Measurements from ENCODE around the gene MYLIP.
"Not testable (repeated sequence)": the region's sequence is repeated elsewhere in the genome, so short reads cannot be mapped to it uniquely, and the experiment has no call there.

MYLIP gene

DNA sequence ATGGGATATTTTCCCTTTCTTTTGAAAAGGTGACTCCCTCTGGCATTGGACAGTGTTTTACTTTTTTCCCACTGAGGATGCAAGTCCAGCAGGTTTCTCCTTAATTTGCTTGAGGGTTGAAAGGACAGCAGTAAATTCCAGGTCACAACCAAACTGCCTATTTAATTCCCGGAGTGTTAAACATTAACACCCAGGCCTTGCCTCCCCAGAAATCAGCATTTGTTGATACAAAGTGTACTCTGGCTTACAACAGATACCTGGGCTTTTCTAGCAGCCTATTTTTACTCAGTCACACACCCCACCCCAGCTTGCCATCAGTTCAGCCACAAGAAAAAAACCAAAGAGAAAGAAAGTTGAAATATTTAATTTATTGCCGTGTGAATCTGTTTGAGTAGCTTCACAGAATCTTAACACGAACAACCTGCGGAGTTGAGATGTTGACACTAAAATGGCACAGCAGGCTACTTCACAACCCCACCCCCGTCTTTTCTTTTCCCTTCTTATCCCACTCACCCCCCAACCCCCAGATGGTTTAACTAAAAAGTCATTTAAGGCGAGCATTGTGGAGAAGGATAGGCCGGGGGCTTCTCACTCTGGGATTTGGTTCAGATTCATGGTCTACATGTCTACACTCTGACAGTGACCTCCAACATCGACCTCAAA lies 45.7 kb downstream of the MYLIP start:
- no peak for DNase-seq (ENCODE audit: low read depth)

DNA sequence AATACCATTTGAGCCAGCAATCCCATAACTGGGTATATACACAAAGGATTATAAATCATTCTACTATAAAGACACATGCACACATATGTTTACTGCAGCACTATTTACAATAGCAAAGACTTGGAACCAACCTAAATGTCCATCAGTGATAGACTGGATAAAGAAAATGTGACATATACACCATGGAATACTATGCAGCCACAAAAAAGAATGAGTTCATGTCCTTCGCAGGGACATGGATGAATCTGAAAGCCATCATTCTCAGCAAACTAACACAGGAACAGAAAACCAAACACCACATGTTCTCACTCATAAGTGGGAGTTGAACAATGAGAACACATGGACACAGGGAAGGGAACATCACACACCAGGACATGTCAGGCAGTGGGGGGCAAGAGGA lies 47.7 kb downstream of the MYLIP start:
- not testable (repeated sequence) for DNase-seq (ENCODE audit: low read depth)

DNA sequence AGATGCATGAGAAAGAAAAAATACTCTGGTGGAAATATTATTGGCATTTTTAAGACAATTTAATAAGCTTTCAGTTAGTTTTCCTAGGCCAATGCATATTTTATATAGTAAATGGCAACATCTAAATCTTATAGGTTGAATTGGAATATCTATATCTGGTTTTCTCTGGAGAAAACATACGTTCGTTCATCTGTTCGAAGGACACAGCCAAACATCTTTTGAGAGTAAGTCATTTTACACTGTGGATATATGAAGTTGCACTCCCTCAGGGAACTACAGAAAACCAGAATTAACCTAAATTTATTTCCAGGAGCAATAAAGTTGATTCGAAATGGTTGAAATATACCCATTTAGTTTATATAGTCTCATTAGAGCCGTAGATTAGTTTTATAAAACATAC lies 49.0 kb downstream of the MYLIP start:
- no peak for DNase-seq (ENCODE audit: low read depth)

DNA sequence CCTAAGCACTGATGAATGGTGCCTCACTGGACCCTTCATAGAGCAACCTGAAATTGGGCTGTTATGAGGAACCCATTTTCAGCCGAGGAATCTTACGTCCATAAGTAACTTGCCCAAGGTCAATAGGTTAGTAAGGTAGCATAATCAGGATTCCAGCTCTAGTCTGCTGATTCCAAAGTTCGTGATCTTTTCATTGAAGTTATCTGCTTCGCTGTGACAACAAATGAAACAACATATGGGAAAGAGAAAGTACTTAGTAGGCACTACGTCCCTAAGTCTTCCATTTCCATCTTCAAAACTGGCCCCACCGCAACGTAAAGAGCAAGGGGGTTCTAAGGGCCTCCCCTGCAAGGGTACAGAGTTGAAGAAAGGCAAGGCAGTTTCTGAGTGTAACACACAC lies 49.5 kb downstream of the MYLIP start:
- no peak for DNase-seq (ENCODE audit: low read depth)

DNA sequence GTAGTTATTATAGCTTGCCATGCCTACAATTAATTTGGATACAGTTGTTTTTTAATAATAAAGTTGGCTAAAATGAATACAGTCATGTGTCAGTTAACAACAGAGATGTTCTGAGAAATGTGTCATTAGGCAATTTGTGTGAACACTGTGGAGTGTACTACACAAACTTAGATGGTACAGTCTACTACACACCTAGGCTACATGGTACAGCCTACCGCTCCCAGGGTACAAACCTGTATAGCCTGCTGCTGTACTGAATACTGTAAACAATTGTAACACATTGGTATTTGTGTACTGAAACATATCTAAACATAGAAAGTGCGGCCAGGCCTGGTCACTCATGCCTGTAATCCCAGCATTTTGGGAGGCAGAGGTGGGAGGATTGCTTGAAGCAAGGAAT lies 50.2 kb downstream of the MYLIP start:
- no peak for DNase-seq (ENCODE audit: low read depth)

DNA sequence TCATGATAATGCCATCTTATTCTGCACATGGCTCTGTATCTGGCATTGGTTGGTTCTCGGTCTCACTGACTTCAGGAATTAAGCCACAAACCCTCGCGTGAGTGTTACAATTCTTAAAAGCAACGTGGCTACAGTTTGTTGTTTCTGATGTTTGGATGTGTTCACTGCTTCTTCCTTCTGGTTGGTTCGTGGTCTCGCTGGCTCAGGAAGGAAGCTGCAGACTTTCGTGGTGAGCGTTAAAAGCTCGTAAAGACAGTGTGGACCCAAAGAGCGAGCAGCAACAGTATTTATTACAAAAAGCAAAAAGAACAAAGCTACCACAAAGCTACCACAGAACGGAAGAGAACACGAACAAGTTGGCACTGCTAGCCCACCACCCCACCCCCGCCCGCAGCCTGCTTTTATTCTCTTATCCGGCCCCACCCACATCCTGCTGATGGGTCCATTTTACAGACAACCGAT lies 51.1 kb downstream of the MYLIP start:
- peak; percentile 19 for DNase-seq (ENCODE audit: low read depth)

DNA sequence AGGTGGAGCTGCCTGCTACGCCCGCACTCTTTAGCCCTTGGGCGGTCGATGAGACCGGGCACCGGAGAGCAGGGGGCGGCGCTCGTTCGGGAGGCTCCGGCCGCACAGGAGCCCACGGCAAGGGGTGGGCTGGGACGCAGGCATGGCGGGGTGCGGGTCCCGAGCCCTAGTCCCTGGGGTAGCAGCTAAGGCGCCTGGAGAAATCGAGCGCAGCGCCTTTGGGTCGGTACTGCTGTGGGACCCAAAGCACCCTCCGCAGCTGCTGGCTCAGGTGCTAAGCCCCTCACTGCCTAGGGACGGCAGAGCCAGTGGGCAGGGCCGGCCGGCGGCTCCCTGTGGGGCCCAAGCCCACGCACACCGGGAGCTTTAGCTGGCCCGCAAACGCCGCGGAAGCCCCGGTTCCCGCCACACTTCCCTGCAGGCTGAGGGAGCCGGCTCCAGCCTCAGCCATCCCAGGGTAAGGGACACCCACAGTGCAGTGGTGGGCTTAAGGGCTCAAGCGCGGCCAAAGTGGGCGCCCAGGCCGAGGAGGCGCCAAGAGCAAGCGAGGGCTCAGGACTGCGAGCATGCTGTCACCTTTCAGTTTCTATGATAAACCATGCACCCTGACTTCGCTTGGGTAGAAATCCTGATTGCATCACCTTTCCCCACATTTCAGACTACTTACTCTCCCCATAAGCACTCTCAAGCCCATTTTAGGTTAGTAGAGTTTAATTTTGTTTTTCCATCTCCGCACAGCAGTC lies 52.0 kb downstream of the MYLIP start:
- DNase-seq (ENCODE audit: low read depth) = no peak

DNA sequence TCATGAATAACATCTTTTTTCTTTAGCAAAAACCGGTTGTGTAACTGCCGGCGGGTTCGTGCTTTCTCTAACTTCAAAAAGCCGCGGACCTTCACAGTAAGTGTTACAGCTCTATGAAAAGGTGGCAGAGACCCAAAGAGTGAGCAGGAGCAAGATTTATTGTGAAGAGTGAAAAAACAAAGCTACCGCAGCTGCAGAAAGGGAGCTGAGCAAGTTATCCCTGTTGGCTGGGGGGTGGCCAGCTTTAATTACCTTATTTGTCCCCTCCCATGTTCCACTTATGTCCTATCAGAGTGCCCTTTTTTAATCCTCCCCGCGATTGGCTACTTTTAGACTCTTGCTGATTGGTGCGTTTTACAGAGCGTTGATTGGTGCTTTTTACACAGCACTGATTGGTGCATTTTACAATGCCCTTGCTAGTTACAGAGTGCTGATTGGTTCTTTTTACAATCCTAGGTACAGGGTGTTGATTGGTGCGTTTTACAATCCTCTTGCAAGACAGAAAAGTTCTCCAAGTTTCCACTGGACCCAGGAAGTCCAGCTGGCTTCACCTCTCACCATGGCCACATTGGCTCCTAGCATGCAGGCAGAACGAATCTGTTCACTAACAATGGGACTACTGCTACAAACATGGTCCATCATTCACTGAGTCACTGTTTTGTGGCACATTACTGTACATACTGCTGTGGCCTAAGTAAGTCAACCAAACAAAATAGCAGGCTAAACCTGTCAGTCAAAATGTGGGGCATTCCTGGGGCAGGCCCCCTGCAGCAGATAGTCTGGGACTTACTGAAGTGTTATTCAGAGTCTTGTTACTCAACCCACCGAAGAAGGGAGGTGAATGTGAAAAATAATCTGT lies 52.8 kb downstream of the MYLIP start:
- DNase-seq (ENCODE audit: low read depth) = no peak

DNA sequence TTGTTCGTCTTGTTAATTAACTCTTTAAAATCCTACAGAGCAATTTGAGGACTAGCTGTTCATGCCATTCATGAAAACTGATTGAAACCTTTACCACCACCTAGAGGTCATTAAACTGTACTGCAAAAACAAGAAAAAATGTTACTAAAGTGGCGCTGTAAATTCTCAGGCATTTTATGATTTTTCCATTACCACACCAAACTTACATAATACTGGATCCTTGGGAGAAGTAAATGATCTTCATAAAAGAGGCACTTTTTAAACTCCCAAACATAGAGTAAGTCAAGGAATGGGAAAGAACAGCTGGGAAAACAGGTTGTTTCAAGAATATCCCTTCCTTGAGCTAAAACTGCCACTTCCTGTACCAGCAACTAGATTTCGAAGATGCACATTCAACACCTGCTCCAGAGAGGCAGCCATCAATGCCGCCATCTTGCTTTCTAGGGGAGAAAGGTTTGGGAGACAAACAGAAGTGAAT lies 54.3 kb downstream of the MYLIP start:
- no peak for DNase-seq (ENCODE audit: low read depth)

DNA sequence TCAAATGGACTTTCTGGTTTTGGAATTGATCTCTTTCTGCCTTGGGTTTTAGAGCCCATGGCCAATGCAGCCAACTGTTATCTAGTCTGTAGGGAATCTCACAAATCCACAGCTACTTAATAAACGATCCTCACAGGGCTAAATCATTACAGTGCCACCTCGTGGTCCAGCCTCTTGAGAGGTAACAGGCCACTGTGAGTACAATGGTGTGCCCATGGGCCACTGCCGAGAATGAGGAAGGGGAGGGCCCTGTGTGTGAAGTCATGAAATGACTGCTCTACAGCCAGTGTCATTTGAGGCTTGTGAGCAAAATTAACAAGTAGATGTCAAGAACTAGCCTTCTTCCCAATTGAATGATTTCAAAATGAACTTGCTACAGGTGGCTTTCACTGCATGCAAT lies 55.2 kb downstream of the MYLIP start:
- DNase-seq (ENCODE audit: low read depth) = no peak

DNA sequence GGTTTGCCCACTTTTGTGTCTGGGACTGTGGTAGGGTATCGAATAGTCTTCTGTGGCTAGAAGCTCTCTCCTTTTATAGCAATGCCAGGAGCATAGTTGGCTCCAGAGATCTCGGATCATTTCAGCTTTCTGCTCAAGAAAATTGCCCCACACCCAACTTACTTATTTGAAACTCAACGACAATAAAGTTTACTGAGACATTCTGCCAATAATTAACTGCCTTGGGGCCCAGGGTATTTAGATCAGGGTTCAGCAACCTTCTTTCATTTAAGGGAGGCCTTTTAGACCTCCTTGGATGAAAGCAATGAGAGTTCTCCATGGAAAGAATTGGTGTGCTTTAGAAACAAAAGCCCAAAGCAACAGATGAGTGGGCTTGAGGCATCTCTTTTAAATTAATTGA lies 55.7 kb downstream of the MYLIP start:
- DNase-seq (ENCODE audit: low read depth) = no peak

DNA sequence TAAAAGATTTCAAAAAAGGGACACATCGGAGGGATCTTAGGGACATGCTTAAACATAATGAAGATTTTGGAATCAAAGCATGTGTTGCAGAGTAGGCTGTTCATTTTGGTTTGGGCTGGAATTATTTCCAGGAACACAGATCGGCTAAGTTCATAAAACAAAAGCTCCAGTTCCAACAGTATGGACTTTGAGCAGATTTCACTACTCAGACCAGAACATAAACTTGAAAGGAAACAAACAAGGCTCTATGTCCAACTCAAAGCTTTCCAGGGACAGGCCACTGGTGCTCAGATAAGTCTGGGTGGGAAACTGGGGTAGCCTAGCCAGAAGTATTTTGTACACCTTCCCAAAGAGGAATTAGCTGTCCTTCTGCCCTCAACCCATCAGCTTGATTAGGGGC lies 58.3 kb downstream of the MYLIP start:
- no peak for DNase-seq (ENCODE audit: low read depth)

DNA sequence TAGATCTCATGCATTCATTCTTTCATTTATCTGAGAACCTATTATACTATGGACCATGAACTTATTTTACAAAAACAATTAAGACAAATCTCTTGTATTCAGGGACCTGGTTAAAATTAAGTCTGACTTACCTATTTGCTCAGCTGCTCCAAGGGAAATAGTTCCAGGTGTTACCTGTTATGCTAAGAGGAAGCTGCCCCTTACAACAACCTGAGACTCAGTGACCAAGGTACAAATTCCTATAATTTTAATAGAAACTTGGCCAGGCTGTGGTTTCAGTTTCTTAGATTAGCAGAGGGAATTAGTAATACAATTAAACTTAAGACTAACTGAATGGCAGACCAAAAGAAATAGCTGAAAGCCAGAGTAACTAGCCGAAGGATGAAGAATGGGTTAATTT lies 61.3 kb downstream of the MYLIP start:
- no peak for DNase-seq (ENCODE audit: low read depth)

DNA sequence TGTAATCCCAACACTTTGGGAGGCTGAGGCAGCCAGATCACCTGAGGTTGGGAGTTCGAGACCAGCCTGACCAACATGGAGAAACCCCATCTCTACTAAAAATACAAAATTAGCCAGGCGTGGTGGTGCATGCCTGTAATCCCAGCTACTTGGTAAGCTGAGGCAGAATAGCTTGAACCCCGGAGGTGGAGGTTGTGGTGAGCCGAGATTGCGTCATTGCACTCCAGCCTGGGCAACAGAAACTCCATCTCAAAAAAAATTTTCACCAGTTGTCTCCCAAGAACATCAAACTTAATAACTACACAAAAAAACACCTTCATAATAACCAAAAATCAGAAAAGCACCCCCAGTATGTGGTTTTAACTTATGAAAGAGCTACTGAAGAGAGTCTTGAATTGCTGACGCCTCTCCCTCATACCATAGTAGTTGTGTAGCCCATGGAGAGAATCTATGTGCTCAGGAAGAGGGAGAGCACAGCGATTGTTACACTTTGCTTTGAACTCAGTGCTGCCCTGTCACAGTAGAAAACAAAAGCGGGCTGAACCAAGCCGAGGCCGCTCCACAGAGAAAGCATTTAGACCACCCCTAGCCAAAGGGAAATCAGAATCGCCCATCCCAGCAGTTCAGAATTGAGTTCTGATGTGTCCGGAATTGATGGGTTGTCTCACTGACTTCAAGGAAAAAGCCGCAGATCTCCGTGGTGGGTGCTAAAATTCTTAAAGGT lies 67.5 kb downstream of the MYLIP start:
- DNase-seq (ENCODE audit: low read depth) = no peak

DNA sequence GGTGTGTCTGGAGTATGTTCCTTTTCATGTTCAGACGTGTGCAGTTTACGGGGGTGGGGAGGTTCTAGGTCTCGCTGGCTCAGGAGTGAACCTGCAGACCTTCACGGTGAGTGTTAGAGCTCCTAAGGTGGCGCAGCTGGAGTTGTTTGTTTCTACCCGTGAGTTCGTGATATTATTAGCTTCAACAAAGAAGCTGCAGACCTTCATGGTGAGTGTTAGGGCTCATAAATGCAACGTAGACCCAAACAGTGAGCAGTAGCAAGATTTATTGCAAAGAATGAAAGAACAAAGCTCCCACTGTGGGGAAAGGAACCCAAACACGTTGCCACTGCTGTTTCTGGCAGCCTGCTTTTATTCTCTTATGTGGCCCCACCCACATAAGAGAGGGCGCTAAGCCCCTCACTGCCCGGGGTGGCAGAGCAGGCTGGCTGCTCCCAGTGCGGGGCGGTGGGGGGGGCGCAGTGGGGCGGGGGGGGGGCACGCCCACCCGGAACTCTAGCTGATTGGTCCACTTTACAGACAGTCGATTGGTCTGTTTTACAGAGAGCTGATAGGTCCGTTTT lies 68.2 kb downstream of the MYLIP start:
- no peak for DNase-seq (ENCODE audit: low read depth)

Measured in activated T-cell treated with anti-CD3 and anti-CD28 coated beads for 1 hour (primary cell).